ENCODE measurements around the gene HNRNPF.
"Not testable (repeated sequence)": the region's sequence is repeated elsewhere in the genome, so short reads cannot be mapped to it uniquely, and the experiment has no call there.

The HNRNPF gene

GRCh38 chr10:43408710-43409384, at the start of gene HNRNPF:
Gene HNRNPF (minus strand): TSS chr10:43409186. CDS start chr10:43387884, 21,302 bp downstream.
- peaks cover 29% of the 10 kb centered on the region for H3K4me1 ChIP-seq (ENCODE audit: control insufficient read depth, insufficient read depth, low read length)
- H3K9ac ChIP-seq (ENCODE audit: low read length): peak within 1 kb of the TSS; percentile 94
- no peaks in the 10 kb centered on the region for H3K9me3 ChIP-seq (ENCODE audit: control insufficient read depth, low read length)
- peak within 1 kb of the TSS; percentile 69 for H3K4me3 ChIP-seq (ENCODE audit: low read length)
- no peaks in the 10 kb centered on the region for H3K27me3 ChIP-seq (ENCODE audit: control insufficient read depth, insufficient read depth, low read length)
- H3K36me3 ChIP-seq (ENCODE audit: control insufficient read depth, insufficient read depth, low read length): no peaks in the 10 kb centered on the region

GRCh38 chr10:43458227-43458626, 49.2 kb upstream of the HNRNPF start:
- Histone ChIP-seq H3K9ac (ENCODE audit: low read length) (no peak overlapping the region), H3K4me1 (ENCODE audit: control insufficient read depth, insufficient read depth, low read length) (peaks cover 11% of the 10 kb centered on the region)

GRCh38 chr10:43456561-43456960, 47.6 kb upstream of the HNRNPF start:
- not testable (repeated sequence) for H3K36me3 ChIP-seq (ENCODE audit: control insufficient read depth, insufficient read depth, low read length); H3K9me3 ChIP-seq (ENCODE audit: control insufficient read depth, low read length); H3K4me3 ChIP-seq (ENCODE audit: low read length); H3K27me3 ChIP-seq (ENCODE audit: control insufficient read depth, insufficient read depth, low read length)
- Histone ChIP-seq H3K4me1 (ENCODE audit: control insufficient read depth, insufficient read depth, low read length) (peaks cover 11% of the 10 kb centered on the region), H3K9ac (ENCODE audit: low read length) (peak overlapping the region; percentile 79)

More at GRCh38 chr10:43458227-43458626, 49.2 kb upstream of the HNRNPF start:
- H3K9me3 ChIP-seq (ENCODE audit: control insufficient read depth, low read length): no peaks in the 10 kb centered on the region
- H3K36me3 ChIP-seq (ENCODE audit: control insufficient read depth, insufficient read depth, low read length): no peaks in the 10 kb centered on the region
- H3K27me3 ChIP-seq (ENCODE audit: control insufficient read depth, insufficient read depth, low read length): no peaks in the 10 kb centered on the region
- H3K4me3 ChIP-seq (ENCODE audit: low read length): no peak overlapping the region

- peaks cover 11% of the 10 kb centered on the region for H3K4me1 ChIP-seq (ENCODE audit: control insufficient read depth, insufficient read depth, low read length)
- H3K9ac ChIP-seq (ENCODE audit: low read length); H3K9me3 ChIP-seq (ENCODE audit: control insufficient read depth, low read length); H3K36me3 ChIP-seq (ENCODE audit: control insufficient read depth, insufficient read depth, low read length); H3K27me3 ChIP-seq (ENCODE audit: control insufficient read depth, insufficient read depth, low read length); H3K4me3 ChIP-seq (ENCODE audit: low read length): not testable (repeated sequence)
Observed at GRCh38 chr10:43454025-43454424, 45.0 kb upstream of the HNRNPF start.

GRCh38 chr10:43453266-43453831, 44.4 kb upstream of the HNRNPF start:
- Histone ChIP-seq H3K9me3 (ENCODE audit: control insufficient read depth, low read length) (no peaks in the 10 kb centered on the region), H3K4me3 (ENCODE audit: low read length) (no peak overlapping the region), H3K27me3 (ENCODE audit: control insufficient read depth, insufficient read depth, low read length) (no peaks in the 10 kb centered on the region), H3K36me3 (ENCODE audit: control insufficient read depth, insufficient read depth, low read length) (no peaks in the 10 kb centered on the region), H3K9ac (ENCODE audit: low read length) (no peak overlapping the region), H3K4me1 (ENCODE audit: control insufficient read depth, insufficient read depth, low read length) (peaks cover 11% of the 10 kb centered on the region)

- Histone ChIP-seq H3K4me1 (ENCODE audit: control insufficient read depth, insufficient read depth, low read length) (peaks cover 11% of the 10 kb centered on the region), H3K27me3 (ENCODE audit: control insufficient read depth, insufficient read depth, low read length) (no peaks in the 10 kb centered on the region), H3K9me3 (ENCODE audit: control insufficient read depth, low read length) (no peaks in the 10 kb centered on the region), H3K9ac (ENCODE audit: low read length) (peak overlapping the region; percentile 12), H3K36me3 (ENCODE audit: control insufficient read depth, insufficient read depth, low read length) (no peaks in the 10 kb centered on the region), H3K4me3 (ENCODE audit: low read length) (no peak overlapping the region)
Observed at GRCh38 chr10:43452356-43452914, 43.4 kb upstream of the HNRNPF start.

- H3K36me3 ChIP-seq (ENCODE audit: control insufficient read depth, insufficient read depth, low read length): no peaks in the 10 kb centered on the region
- no peak overlapping the region for H3K9ac ChIP-seq (ENCODE audit: low read length)
- H3K4me1 ChIP-seq (ENCODE audit: control insufficient read depth, insufficient read depth, low read length): no peaks in the 10 kb centered on the region
- H3K27me3 ChIP-seq (ENCODE audit: control insufficient read depth, insufficient read depth, low read length): no peaks in the 10 kb centered on the region
- no peaks in the 10 kb centered on the region for H3K9me3 ChIP-seq (ENCODE audit: control insufficient read depth, low read length)
- no peak overlapping the region for H3K4me3 ChIP-seq (ENCODE audit: low read length)
Observed at GRCh38 chr10:43448742-43449141, 39.8 kb upstream of the HNRNPF start.

GRCh38 chr10:43446219-43447017, 37.4 kb upstream of the HNRNPF start:
- not testable (repeated sequence) for H3K36me3 ChIP-seq (ENCODE audit: control insufficient read depth, insufficient read depth, low read length); H3K27me3 ChIP-seq (ENCODE audit: control insufficient read depth, insufficient read depth, low read length); H3K9ac ChIP-seq (ENCODE audit: low read length); H3K4me1 ChIP-seq (ENCODE audit: control insufficient read depth, insufficient read depth, low read length); H3K4me3 ChIP-seq (ENCODE audit: low read length); H3K9me3 ChIP-seq (ENCODE audit: control insufficient read depth, low read length)

GRCh38 chr10:43444897-43445466, 36.0 kb upstream of the HNRNPF start:
- Histone ChIP-seq H3K27me3 (ENCODE audit: control insufficient read depth, insufficient read depth, low read length) (no peaks in the 10 kb centered on the region), H3K9me3 (ENCODE audit: control insufficient read depth, low read length) (no peaks in the 10 kb centered on the region), H3K9ac (ENCODE audit: low read length) (no peak overlapping the region), H3K4me1 (ENCODE audit: control insufficient read depth, insufficient read depth, low read length) (no peaks in the 10 kb centered on the region), H3K36me3 (ENCODE audit: control insufficient read depth, insufficient read depth, low read length) (no peaks in the 10 kb centered on the region), H3K4me3 (ENCODE audit: low read length) (no peak overlapping the region)

- Histone ChIP-seq H3K4me1 (ENCODE audit: control insufficient read depth, insufficient read depth, low read length) (no peaks in the 10 kb centered on the region), H3K9me3 (ENCODE audit: control insufficient read depth, low read length) (no peaks in the 10 kb centered on the region), H3K27me3 (ENCODE audit: control insufficient read depth, insufficient read depth, low read length) (no peaks in the 10 kb centered on the region), H3K36me3 (ENCODE audit: control insufficient read depth, insufficient read depth, low read length) (no peaks in the 10 kb centered on the region), H3K4me3 (ENCODE audit: low read length) (no peak overlapping the region), H3K9ac (ENCODE audit: low read length) (no peak overlapping the region)
Observed at GRCh38 chr10:43444323-43444722, 35.3 kb upstream of the HNRNPF start.

GRCh38 chr10:43440463-43441134, 31.6 kb upstream of the HNRNPF start:
- Histone ChIP-seq H3K36me3 (ENCODE audit: control insufficient read depth, insufficient read depth, low read length) (no peaks in the 10 kb centered on the region), H3K9me3 (ENCODE audit: control insufficient read depth, low read length) (no peaks in the 10 kb centered on the region), H3K27me3 (ENCODE audit: control insufficient read depth, insufficient read depth, low read length) (no peaks in the 10 kb centered on the region), H3K4me3 (ENCODE audit: low read length) (no peak overlapping the region), H3K4me1 (ENCODE audit: control insufficient read depth, insufficient read depth, low read length) (no peaks in the 10 kb centered on the region), H3K9ac (ENCODE audit: low read length) (no peak overlapping the region)

Measured in mucosa of stomach (tissue), 1 donor.